BJ (cell line): ENCODE data around the gene C22orf23. TPM values are rescaled to one million over a fixed set of nuclear protein-coding genes. Genes with fewer than 3 reads are reported as not detected.

Source experiments
- CTCF ChIA-PET: fragments of 350-600 bp; formaldehyde crosslinking; extraction: SDS; loops from one replicate; lab custom pipeline; 2021; ENCODE audit warnings: antibody characterized with exemption, inconsistent platforms; lab: Yijun Ruan, JAX
- POLR2A ChIA-PET: fragments of 300-600 bp; sonication (Branson Sonifier 250); formaldehyde crosslinking; extraction: SDS; loops from one replicate; lab custom pipeline; 2021; ENCODE audit warnings: antibody characterized with exemption; lab: Charles Lee
- DNase-seq: peaks from one replicate; pipeline ENCODE4 v3.0.0-alpha.2; 2011; ENCODE audit warnings: low read depth
- H3K27me3 ChIP-seq: 2 replicates; pipeline ENCODE4 v1.6.0; 2011; ENCODE audit warnings: low read length; ENCODE audit not compliant: control insufficient read depth, insufficient read depth
- H3K36me3 ChIP-seq: 2 replicates; pipeline ENCODE4 v1.5.1; 2011; ENCODE audit warnings: low read length; ENCODE audit not compliant: control insufficient read depth, insufficient read depth
- H3K4me3 ChIP-seq: 2 replicates; pipeline ENCODE4 v1.5.1; 2011; ENCODE audit warnings: low read depth, mild to moderate bottlenecking, control low read depth, low read length
- CTCF ChIP-seq: IDR thresholded peaks from 2 replicates; pipeline ENCODE4 v1.5.1; 2011; ENCODE audit warnings: low read depth, mild to moderate bottlenecking, control low read depth, inconsistent platforms, low read length, moderate library complexity; ENCODE audit not compliant: insufficient read depth
- polyA plus RNA-seq: library from polyadenylated mRNA; depleted of rRNA; stranded (reverse); fragments of >200 nt; gene quantifications from 2 replicates; pipeline ENCODE4 v1.2.3, GENCODE V29; 2011

C22orf23 gene
- polyA plus RNA-seq, 1 experiment: 0.38 TPM

- POLR2A ChIA-PET: no interaction called here
- no peak for DNase-seq
- H3K4me3 ChIP-seq: no peak overlapping the region
- H3K36me3 ChIP-seq: peaks cover 49% of the 10 kb centered on the region
- no peaks in the 10 kb centered on the region for H3K27me3 ChIP-seq
- CTCF ChIA-PET: interaction anchor here (1.0 to 2.0 kb wide), 2 partner anchors 21 to 109 kb away, joined by 3 to 4 read pairs; partner anchors contain the start of gene MICALL1
- TF ChIP-seq CTCF: no peak
Measured at GRCh38 chr22:37926771-37927636, 26.4 kb downstream of the C22orf23 start.

GRCh38 chr22:37926358-37926757 is 27.0 kb downstream of the C22orf23 start:
- Histone ChIP-seq H3K4me3 (no peak overlapping the region), H3K36me3 (peaks cover 51% of the 10 kb centered on the region), H3K27me3 (no peaks in the 10 kb centered on the region)
- TF ChIP-seq CTCF: no peak
- DNase-seq: no peak
- ChIA-PET POLR2A (no interaction called here), CTCF (interaction anchor here (1.4 kb wide), 1 partner anchor 20 kb away, joined by 4 read pairs; the partner anchor contains the start of gene MICALL1)

GRCh38 chr22:37925767-37926166 is 27.6 kb downstream of the C22orf23 start:
- H3K4me3 ChIP-seq: no peak overlapping the region
- ChIA-PET POLR2A (no interaction called here), CTCF (interaction anchor here (1.2 to 1.4 kb wide), 2 partner anchors 19 to 33 kb away, joined by 3 to 4 read pairs; partner anchors contain the start of gene MICALL1)
- no peak for TF ChIP-seq CTCF
- no peak for DNase-seq
- no peaks in the 10 kb centered on the region for H3K27me3 ChIP-seq
- H3K36me3 ChIP-seq: peaks cover 51% of the 10 kb centered on the region

GRCh38 chr22:37925330-37925729 is 28.1 kb downstream of the C22orf23 start:
- peaks cover 50% of the 10 kb centered on the region for H3K36me3 ChIP-seq
- CTCF ChIA-PET: interaction anchor here (1.2 to 1.4 kb wide), 2 partner anchors 19 to 33 kb away, joined by 3 to 4 read pairs; partner anchors contain the start of gene MICALL1
- POLR2A ChIA-PET: no interaction called here
- no peak overlapping the region for H3K4me3 ChIP-seq
- no peak for DNase-seq
- TF ChIP-seq CTCF: no peak
- H3K27me3 ChIP-seq: no peaks in the 10 kb centered on the region

- no peak for TF ChIP-seq CTCF
- no peaks in the 10 kb centered on the region for H3K27me3 ChIP-seq
- DNase-seq: no peak
- POLR2A ChIA-PET: no interaction called here
- no peak overlapping the region for H3K4me3 ChIP-seq
- H3K36me3 ChIP-seq: peaks cover 44% of the 10 kb centered on the region
- CTCF ChIA-PET: interaction anchor here (1.2 kb wide), 1 partner anchor 34 kb away, joined by 3 read pairs; no protein-coding TSS in a partner anchor
Measured at GRCh38 chr22:37924386-37925065, 28.9 kb downstream of the C22orf23 start.
